Skeletal muscle tissue (tissue), 4 donors: ENCODE data around the gene SHISAL1. TPM values are rescaled to one million over a fixed set of nuclear protein-coding genes. Genes with fewer than 3 reads are reported as not detected.
"Not testable (repeated sequence)": the region's sequence is repeated elsewhere in the genome, so short reads cannot be mapped to it uniquely, and the experiment has no call there.

ENCODE experiments used
- H3K27ac ChIP-seq: one replicate; pipeline ENCODE4 v1.7.0; 2013; ENCODE audit warnings: mild to moderate bottlenecking, low read depth, low read length, inconsistent platforms
- H3K27me3 ChIP-seq, 3 donors: one replicate each; pipeline ENCODE4 v1.7.0; 2013; ENCODE audit warnings: low read length in 3 of 3; ENCODE audit not compliant: control insufficient read depth in 3 of 3, insufficient read depth in 3 of 3
- H3K36me3 ChIP-seq, 3 donors: one replicate each; pipeline ENCODE4 v1.7.0; 2013; ENCODE audit warnings: low read length in 3 of 3; ENCODE audit not compliant: control insufficient read depth in 3 of 3, insufficient read depth in 3 of 3
- H3K4me1 ChIP-seq, 3 donors: one replicate each; pipeline ENCODE4 v1.7.0; 2013; ENCODE audit warnings: low read length in 3 of 3, mild to moderate bottlenecking in 3 of 3; ENCODE audit not compliant: control insufficient read depth in 3 of 3, insufficient read depth in 3 of 3
- H3K4me3 ChIP-seq, 3 donors: one replicate each; pipeline ENCODE4 v1.7.0; 2013; ENCODE audit warnings: low read length in 3 of 3
- H3K9ac ChIP-seq, 3 donors: one replicate each; pipeline ENCODE4 v1.7.0; 2013; ENCODE audit warnings: low read length in 3 of 3, mild to moderate bottlenecking in 3 of 3, moderate library complexity in 2 of 3, low read depth in 1 of 3
- H3K9me3 ChIP-seq, 3 donors: one replicate each; pipeline ENCODE4 v1.7.0; 2013; ENCODE audit warnings: low read length in 3 of 3; ENCODE audit not compliant: control insufficient read depth in 3 of 3
- total RNA-seq: library from RNA; depleted of rRNA; stranded (reverse); fragments of >200 nt; gene quantifications from one replicate; pipeline ENCODE4 v1.2.3, GENCODE V29; 2014
- donor health status: Osteomylitis.

SHISAL1 gene
- total RNA-seq, 1 donor from 2014 or later: 7.3 TPM

- no peaks in the 10 kb centered on the region for H3K4me1 ChIP-seq
- H3K9ac ChIP-seq: no peak overlapping the region
- H3K27ac ChIP-seq: no peak overlapping the region
- H3K4me3 ChIP-seq: no peak overlapping the region
- no peaks in the 10 kb centered on the region for H3K36me3 ChIP-seq
- peaks cover 27 to 41% (median 39%) of the 10 kb centered on the region in 3 donors for H3K27me3 ChIP-seq
- H3K9me3 ChIP-seq: no peaks in the 10 kb centered on the region
These were observed 69.0 kb downstream of the SHISAL1 start for GRCh38 chr22:44243761-44244160.

- Histone ChIP-seq H3K27ac (no peak overlapping the region), H3K9me3 (no peaks in the 10 kb centered on the region), H3K4me3 (no peak overlapping the region), H3K9ac (no peak overlapping the region), H3K27me3 (peaks cover 27 to 41% (median 34%) of the 10 kb centered on the region in 3 donors), H3K4me1 (no peaks in the 10 kb centered on the region), H3K36me3 (no peaks in the 10 kb centered on the region)
These were observed 69.6 kb downstream of the SHISAL1 start for GRCh38 chr22:44242946-44243724.

GRCh38 chr22:44241121-44241520 is 71.6 kb downstream of the SHISAL1 start:
- H3K9ac ChIP-seq: not testable (repeated sequence)

GRCh38 chr22:44237290-44237689 is 75.5 kb downstream of the SHISAL1 start:
- Histone ChIP-seq H3K4me3 (no peak overlapping the region), H3K4me1 (no peaks in the 10 kb centered on the region), H3K27me3 (no peaks in the 10 kb centered on the region), H3K9me3 (no peaks in the 10 kb centered on the region), H3K9ac (no peak overlapping the region), H3K27ac (no peak overlapping the region), H3K36me3 (no peaks in the 10 kb centered on the region)

More at GRCh38 chr22:44241121-44241520, 71.6 kb downstream of the SHISAL1 start:
- H3K36me3 ChIP-seq, H3K9me3 ChIP-seq, H3K27ac ChIP-seq, H3K4me1 ChIP-seq, H3K4me3 ChIP-seq: not testable (repeated sequence)
- peaks cover 23 to 31% (median 26%) of the 10 kb centered on the region in 3 donors for H3K27me3 ChIP-seq

GRCh38 chr22:44234372-44234771 is 78.4 kb downstream of the SHISAL1 start:
- not testable (repeated sequence) for H3K4me3 ChIP-seq, H3K4me1 ChIP-seq, H3K9ac ChIP-seq, H3K36me3 ChIP-seq, H3K27ac ChIP-seq, H3K27me3 ChIP-seq, H3K9me3 ChIP-seq

- H3K27ac ChIP-seq: no peak overlapping the region
- H3K27me3 ChIP-seq: peaks cover 0 to under 1% (median 0%) of the 10 kb centered on the region in 3 donors
- H3K9ac ChIP-seq: no peak overlapping the region
- no peak overlapping the region for H3K4me3 ChIP-seq
- no peaks in the 10 kb centered on the region for H3K4me1 ChIP-seq
- no peaks in the 10 kb centered on the region for H3K36me3 ChIP-seq
- H3K9me3 ChIP-seq: peaks cover 2 to 6% (median 4%) of the 10 kb centered on the region in 3 donors
These were observed 81.5 kb downstream of the SHISAL1 start for GRCh38 chr22:44231233-44231632.

- no peaks in the 10 kb centered on the region for H3K4me1 ChIP-seq
- H3K9ac ChIP-seq: no peak overlapping the region
- H3K4me3 ChIP-seq: no peak overlapping the region
- H3K27ac ChIP-seq: no peak overlapping the region
- H3K9me3 ChIP-seq: peaks cover 2 to 6% (median 4%) of the 10 kb centered on the region in 3 donors
- peaks cover 8 to 11% (median 9%) of the 10 kb centered on the region in 3 donors for H3K27me3 ChIP-seq
- no peaks in the 10 kb centered on the region for H3K36me3 ChIP-seq
These were observed 82.9 kb downstream of the SHISAL1 start for GRCh38 chr22:44229809-44230208.

- peaks cover 2 to 6% (median 4%) of the 10 kb centered on the region in 3 donors for H3K9me3 ChIP-seq
- no peaks in the 10 kb centered on the region for H3K36me3 ChIP-seq
- H3K27me3 ChIP-seq: peaks cover 8 to 11% (median 9%) of the 10 kb centered on the region in 3 donors
- H3K27ac ChIP-seq: no peak overlapping the region
- H3K9ac ChIP-seq: no peak overlapping the region
- no peaks in the 10 kb centered on the region for H3K4me1 ChIP-seq
- H3K4me3 ChIP-seq: no peak overlapping the region
These were observed 83.4 kb downstream of the SHISAL1 start for GRCh38 chr22:44229331-44229730.

GRCh38 chr22:44225812-44226211 is 86.9 kb downstream of the SHISAL1 start:
- Histone ChIP-seq H3K4me3 (no peak overlapping the region), H3K36me3 (no peaks in the 10 kb centered on the region), H3K27ac (no peak overlapping the region), H3K9ac (no peak overlapping the region), H3K4me1 (no peaks in the 10 kb centered on the region), H3K27me3 (peaks cover 14 to 19% (median 15%) of the 10 kb centered on the region in 3 donors), H3K9me3 (peaks cover 2 to 6% (median 4%) of the 10 kb centered on the region in 3 donors)

GRCh38 chr22:44225091-44225689 is 87.6 kb downstream of the SHISAL1 start:
- H3K27me3 ChIP-seq: peaks cover 14 to 19% (median 18%) of the 10 kb centered on the region in 3 donors
- no peaks in the 10 kb centered on the region for H3K4me1 ChIP-seq
- H3K9ac ChIP-seq: no peak overlapping the region
- H3K4me3 ChIP-seq: no peak overlapping the region
- peaks cover 2 to 6% (median 4%) of the 10 kb centered on the region in 3 donors for H3K9me3 ChIP-seq
- H3K36me3 ChIP-seq: no peaks in the 10 kb centered on the region
- H3K27ac ChIP-seq: no peak overlapping the region
